Islet of Langerhans (tissue), 1 donor: ENCODE measurements around the gene XPA.
A peak's percentile ranks its signal among the peaks of the same experiment; 100 is the strongest.
"Not testable (repeated sequence)": the region's sequence is repeated elsewhere in the genome, so short reads cannot be mapped to it uniquely, and the experiment has no call there.

Experiments used
- FAIRE-seq: peaks from one replicate; lab custom pipeline; 2011; peaks lifted over from hg19 to GRCh38; lab: Jason Lieb, UNC

The XPA gene

DNA sequence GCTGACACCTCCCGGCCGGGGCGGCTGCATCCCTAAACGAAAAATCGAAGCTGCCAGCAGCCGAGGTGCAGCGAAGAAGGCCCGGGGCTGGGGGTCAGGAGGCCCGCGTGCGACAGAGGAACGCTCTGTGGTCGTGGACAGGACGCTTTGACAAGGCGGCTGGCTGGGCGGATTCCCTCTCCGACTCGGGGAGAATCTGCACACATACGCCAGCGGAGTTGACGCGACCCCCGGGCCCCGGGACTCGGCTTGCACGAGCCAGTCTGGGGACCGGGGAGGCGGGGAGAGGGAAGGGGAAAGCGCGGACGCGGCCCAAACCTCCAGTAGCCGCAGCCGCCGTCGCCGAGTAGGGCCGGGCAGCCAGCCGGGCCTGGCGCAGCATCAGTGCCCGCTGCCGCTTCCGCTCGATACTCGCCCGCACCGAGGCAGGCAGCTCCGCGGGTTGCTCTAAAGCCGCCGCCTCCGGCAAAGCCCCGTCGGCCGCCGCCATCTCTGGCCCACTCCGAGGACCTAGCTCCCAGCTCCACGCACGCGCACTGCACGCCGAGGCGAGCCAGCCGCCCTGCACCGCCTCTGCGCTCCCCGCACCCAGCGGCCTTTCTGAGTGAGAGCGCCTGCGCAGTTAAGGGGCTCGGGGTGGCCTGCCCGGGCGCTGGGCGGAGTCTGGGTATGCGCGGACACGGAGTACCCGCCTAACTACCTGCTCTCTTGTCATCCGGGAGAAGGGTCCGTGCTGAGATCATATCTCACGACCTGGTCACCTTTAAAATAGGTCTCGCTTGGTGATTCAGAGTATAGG, at the start of gene XPA:
XPA (minus strand) TSS at position 538 of the 799 bp plus-strand sequence; CDS start at position 490, 48 bp downstream.
- no peak for FAIRE-seq

DNA sequence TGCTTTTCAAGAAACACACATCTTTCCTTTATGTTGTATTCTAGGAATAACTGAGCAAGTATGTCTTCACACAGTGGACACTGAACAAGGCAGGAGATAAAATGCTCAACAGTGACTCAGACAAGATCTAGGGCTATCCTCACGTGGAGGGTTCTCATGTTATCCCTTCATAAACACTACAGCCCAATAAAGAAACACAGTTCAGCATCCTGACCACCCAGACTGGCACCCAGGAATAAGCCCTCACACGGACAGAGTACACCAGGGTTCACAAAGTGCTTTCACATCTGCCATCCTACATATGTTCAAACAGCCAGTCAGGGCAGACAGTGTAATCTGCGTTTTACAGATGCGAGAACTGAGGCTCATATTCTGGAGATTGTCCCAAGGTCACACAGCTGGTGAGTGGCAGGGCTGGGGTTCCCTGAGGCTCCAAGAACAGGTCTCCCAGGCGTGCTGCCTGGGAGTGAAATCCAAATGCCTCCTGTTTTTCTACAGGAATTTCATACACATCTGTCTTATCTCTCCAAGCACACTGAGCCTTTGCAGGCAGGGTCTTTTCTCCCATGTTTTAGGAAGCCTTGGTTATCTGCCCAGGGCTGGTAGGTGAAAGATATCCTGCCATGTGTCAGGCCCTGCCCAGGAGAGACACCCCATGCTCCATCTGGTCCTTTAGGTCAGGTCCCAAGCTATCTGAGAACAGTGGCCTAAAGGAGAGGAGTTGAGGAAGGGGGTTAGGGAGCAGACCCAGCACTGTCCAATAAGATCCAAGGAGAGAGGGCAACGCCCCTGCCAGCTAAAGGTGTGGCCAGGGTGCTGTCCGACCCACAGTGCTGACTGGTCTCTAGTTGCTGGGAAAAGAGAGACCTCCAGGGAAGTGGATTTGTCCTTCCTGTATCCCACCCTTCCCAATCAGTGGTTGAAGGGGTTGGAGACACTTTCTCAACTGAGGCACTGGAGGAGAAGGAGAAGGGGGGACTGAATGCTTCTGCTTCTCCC, 47.9 kb upstream of the XPA start:
- FAIRE-seq = no peak

DNA sequence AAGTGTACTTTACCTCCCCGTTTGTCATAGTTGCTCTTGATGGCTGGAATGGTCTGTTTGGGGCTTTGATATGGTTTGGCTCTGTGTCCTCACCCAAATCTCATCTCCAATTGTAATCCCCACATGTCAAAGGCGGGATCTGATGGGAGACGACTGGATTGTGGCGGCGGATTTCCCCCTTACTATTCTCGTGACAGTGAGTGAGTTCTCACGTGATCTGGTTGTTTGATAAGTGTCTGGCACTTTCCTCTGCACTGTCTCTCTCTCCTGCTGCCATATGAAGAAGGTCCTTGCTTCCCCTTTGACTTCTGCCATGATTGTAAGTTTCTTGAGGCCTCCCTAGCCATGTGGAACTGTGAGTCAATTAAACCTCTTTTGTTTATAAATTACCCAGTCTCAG, 46.9 kb upstream of the XPA start:
- FAIRE-seq = not testable (repeated sequence)

DNA sequence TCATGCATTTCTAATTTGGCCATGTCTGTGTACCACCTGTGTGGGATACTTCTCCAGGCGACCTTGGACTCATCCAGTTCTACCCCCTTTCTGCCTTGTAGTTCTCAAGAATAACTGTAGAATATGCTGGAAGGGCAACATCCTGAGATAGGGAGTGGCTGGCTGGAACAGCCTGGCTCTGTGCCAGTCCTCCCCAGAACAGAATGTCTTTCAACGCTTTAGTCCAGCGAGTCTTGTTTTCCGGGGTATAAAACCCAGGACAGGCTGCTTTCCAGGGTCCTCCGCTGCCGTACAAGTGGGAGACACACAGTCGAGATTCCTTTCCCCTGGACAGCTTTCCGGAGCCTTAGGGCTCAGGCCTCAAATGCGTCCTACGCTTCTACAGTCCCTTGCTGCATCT, 45.4 kb upstream of the XPA start:
- no peak for FAIRE-seq

DNA sequence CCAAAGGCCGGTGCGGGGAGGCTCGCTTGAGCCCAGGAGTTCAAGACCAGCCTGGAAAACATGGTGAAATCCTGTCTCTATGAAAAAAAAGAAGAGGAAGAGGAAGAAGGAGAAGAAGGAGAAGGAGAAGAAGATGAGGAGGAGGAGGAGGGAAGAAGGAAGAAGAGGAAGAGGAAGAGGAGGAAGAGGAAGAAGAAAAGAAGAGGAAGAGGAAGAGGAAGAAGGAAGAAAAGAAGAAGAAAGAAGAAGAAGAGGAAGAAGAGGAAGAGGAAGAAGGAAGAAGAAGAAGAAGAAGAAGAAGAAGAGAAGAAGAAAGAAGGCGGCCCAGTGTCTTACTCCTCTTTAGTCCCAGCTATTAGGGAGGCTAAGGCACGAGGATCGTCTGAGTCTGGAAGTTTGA, 44.8 kb upstream of the XPA start:
- FAIRE-seq = no peak

DNA sequence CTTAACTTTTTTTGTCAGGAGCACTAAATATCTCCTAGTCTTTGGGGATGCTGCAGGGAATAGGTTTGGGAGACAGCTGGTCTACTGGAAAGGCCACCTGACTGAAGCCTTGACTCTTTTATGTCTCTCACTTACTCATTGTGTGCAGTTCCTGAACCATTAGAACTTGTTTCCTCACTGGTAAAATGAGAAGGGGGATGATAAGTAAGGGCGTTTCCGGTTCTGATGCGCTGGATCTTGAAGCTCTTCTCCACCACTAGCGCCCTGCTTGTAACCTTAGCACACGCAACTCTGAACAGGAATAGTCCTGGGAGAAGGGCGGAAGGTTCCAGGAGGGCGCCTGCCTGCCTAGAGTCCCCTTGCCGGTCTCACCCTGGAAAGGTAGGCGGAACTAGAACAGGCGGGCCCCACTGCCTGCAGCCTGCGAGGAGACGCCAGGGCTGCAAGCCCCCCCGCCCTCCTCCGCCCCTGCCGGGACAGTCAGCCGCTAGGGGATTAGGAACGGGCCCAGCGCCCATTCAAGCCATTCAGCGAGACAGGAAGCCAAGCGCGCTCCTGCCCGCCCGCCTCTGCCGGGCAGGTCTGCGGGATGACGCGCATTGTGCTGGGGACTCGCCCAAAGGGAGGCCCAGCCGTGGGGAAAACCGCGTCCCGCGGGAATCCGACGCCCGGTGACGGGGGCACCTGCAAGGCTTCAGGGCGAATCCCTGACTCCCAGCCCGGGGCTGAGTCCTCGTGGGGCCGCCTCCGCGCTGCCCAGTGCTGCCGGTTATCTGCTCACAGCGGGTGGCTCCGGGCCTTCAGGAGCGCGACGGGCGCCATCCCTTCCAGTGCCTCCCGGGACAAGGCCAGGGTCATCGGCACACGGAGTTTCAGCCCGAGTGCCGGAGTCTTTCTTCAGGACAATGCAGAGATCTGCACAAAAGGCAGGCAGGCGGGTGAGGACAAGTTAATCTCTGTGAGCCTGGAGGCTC, 44.0 kb upstream of the XPA start:
- FAIRE-seq = no peak

DNA sequence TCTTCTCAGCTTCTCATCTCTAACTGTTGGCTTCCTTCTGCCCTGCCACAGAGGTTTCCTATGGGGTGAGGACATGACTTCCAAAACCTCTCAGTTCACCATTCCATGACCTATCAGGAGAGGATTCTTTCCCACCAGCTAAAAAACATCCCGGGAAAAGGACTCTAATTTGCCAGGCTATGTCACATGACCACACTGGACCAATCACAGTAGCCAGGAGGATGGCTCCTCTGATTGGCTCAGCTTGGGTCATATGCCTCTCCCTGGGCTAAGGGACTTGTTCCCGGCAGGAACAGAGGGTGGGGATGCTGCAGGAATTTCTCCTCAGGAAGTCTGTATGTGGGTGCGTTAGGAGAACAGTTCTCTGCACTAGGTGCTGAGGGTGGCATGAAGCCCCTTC, 40.3 kb upstream of the XPA start:
- no peak for FAIRE-seq

DNA sequence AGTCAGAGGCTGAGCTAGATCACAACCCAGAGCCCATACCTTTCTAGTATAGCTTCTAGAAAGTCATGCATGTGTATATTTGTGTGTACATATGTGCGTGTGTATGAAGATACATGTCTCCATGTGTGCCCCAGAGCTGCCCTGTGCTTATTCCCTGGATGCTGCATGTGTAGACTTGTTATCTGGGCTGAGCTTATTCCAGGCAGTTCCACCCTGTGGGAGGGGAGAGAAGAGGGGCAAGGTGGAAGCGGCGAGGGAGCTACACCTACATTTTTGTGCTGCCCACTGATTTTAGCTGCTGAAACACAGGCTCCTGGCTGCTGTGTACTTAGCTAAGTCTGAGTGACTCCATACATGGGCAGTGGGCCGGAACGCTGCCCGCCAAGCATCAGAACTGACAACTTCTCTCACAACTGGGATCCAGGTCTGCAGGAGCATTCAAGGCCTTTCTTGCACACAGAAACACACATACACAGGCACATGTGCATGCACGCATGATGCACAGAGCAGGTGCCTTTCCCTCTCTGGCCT, 38.0 kb upstream of the XPA start:
- FAIRE-seq = no peak

DNA sequence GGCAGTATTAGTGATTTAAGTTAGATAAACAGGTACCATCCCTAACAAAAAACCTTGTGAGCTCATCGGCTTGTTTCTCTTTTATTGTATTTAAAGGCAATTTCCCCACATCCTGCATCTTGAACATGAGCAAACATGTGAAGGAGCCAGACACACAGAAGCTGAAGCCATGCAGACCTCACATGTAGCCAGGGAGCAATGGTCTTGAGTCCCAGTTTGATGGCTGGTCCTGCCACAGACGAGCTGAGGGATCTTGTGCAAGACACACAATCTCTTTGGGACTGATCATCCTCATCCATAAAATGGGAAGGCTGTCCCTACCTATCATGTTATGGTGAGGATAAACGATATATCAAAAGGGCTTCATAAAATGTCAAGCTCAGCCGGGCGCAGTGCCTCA, 29.6 kb upstream of the XPA start:
- no peak for FAIRE-seq

DNA sequence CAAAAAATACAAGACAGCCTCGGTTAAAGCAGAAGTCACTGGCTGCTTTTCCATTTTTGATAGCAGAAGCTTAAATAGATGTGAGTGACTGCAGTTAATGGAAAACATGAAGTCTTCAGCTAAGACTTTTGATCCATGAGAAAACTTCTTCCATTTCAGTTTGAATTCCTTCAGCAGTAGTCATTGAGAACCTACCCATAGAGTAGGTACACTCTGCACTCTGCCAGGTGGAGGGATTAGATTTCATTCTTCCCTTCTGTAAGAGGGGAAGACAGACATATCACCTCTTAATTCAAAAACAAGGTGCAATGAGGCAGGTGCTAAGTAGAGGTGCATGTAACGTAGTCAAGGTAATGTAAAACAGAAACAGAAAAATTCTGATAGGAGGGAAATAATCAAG, 26.7 kb upstream of the XPA start:
- FAIRE-seq = no peak

DNA sequence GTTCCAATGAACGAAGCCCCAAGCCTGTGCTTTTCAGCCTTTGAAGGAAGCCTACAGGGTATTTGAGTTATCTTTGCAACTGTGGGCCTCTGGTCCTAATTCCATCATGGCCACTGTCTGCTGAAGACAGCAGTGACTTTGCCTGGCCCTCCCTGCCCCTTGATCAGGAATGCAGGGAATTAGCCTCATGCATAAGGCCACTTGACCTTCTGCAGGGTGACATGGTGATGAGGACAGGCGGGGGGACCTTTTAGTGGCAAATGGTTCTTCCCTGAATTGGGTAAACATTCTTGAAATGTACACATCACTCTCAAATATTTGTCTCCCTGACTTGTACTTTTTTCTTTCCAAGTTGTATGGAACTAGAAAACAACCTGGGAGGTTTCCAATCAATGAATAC, 25.2 kb upstream of the XPA start:
- no peak for FAIRE-seq

DNA sequence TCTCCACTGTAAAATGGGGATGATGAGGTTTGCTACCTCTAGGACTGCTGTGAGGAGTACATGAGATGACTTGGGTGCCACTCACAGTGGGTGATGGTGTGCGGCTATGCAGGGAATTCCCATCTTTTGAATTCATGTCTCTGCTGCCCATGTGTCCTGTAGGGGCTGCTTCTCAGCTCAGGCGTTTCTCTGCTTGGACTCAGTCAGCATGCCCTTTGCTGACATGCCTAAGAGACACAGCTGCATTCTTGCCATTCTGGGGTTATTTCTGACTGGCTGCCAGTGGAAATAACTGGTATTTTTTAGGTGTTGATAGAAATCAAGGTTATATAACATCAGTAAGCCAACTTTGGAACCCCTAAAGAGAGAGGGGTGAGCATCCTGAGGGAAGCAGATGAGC, 24.3 kb upstream of the XPA start:
- no peak for FAIRE-seq

DNA sequence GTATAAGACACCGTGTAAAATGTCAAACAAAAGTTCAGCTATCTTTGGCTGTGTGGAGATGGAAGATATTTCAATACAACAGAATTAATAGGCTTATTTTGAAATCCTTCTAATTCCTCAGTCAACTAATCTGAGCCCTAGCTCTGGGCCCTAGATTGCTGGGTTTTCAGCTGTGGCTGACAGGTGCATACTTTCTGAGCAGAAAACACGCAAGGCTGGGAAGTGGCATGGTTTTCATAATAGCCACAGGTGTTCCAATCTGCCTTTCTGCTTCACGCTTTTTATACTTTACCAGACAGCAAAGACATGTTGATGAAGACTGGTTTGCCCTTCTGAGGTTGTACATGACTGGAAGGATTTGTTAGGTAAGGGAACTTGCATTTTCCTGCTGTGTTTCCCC, 20.7 kb upstream of the XPA start:
- no peak for FAIRE-seq

DNA sequence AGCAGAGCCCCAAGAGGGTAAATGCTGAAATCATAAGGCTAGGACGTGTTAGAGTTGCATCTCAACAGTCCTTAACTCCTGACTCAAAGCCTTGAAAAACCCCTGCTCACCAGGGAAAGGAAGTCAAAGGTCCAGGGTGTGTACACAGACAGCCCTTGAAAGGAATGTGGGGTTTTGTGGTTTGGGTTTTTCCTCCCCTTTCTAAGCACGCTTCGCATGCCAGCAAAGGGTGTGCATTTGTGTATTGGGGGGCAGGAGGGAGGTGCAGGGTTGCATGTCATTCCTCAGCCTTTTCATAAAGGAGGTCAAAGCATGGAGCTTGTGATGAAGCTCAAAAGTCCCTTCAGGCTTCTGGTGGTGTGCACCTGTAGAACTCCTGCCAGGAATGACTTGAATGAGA, 17.3 kb upstream of the XPA start:
- FAIRE-seq = no peak

DNA sequence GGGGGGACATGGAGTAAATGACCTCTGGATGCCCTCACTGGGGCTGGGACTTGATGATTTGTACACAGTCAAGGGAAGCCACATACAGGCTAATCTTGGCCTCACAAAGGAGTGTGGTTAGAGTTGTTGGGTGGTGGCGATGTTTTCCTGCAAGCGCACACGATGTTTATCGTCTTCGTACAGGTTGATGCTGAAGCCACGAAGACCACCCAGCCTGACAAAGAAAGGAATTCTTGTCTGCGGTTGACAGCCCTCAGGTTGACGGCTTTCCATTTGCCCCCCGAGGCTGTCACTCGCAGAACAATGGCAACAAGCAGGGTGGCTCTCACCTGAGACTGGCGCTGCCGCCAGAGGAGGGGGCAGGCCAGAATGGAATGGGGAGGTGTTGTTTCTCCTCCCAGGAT, 14.1 kb upstream of the XPA start:
- no peak for FAIRE-seq

DNA sequence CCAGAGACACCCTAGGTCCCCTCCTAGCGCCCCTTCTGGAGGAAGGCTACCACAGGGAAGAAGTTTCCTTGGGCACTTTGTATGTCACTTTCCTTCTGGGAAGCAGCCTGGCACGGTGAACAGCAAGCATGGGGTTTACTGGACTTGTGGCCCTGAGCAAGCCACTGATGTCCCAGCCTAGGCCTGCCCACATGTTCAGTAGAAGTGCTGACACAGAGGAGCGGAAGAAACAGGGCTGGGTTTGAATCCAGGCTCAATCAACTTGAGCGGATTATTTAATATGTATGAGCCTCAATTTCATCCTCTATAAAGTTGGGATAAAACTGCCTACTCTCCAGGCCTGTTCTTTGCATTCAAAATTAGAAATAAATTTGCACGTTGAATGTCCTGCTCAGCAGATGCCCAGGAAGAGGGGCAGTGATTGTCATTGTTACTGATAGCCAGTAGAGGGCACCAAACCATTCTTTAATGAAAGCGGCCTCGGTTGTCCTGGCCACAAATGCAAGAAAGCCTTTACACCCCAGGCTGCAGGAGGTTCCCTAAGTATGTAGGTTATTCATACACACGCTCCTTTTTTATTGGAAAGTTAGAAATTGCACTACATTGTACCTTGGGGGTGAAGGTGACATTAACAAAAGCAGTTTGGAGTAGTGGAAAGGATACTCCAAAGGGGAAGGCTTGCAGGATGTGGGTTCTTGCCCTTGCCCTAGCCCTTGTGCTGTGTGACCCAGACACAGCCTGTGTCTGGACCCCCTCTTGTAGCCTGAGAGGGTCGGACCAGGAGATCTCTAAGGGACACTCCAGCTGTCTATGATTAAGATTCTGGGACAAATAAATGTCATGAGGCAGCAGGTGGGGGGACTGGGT, 13.4 kb upstream of the XPA start:
- FAIRE-seq = peak; percentile 56

DNA sequence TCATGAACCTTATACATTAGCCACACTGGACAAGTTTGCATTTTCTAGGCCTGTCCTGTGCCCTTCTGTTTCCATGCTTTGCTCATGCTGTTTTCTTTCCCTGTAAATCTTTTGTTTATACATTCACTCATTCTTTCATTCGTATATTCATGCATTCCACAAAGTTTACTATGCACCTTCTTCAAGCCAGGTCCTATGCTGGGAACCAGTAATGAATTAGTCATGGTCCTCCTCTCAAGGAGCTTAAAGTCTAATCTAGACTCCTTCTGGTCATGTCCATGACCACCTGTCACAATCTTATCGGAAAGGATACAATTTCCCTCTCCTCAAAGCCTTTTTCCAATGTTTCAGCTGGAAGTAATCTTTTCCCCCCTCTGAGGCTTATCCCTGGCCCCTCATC, 9.1 kb upstream of the XPA start:
- FAIRE-seq = no peak

DNA sequence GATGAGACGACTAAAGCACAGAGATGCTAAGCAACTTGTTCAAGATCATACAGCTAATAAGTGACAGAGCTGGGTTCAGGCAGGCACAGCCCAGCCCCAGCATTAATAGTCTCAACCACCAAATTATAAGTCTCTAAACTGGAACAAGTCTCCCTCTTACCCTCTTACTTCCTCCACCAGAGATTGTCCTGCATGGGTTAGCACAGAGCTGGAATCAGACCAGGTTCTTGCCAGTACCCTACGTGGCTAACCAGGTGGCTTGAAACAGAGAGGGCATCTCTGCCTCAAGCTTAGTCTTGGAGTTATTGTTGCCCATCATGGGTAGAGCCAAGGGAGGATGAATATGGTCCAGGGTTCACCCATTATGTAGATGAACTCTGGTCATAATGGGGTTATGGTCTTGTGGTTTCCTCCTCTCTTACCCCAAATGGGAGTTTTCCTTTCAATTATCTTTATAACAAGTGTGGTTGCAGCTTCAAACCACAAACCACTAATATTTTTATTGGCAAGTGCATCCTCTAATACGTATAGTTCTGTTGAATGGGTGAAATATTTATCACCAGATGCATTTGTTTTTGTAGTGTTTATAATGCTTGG, 8.3 kb upstream of the XPA start:
- no peak for FAIRE-seq

DNA sequence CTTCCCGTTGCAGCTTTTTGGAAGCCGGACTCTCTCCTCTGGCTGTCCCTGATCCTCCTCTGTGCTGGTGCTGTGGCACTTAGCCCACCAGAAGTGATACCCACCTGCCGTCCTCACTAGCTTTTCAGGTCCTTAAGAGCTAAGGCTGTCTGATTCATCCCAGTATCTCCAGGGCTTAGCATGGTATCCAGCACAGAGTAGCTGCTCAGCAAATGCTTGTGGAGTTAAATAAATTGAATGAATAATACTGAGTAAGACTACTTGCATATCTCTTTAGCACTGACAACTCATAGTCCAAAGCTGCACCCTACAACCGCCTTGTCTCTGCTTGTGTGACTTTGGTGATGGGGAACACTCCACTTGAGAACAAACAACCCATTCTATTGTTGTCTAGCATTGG, 7.7 kb upstream of the XPA start:
- FAIRE-seq = no peak

DNA sequence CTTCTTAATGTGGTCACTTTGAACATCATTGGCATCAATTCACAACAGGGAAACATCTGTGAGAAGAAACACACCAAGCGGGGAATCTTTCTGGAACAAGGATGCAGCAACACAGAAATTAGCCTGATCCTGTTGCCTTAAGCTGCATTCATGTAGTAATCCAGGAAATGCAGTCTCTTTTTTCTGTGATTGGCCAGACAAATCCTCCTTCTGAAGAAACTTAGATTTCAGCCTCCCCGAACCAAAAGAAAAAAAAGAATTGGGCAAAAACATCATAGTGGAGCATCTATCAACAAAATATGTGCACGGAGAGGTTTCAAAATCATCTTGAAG, 7.2 kb upstream of the XPA start:
- peak; percentile 84 for FAIRE-seq
